H4 (cell line): ENCODE results near the gene FCSK. TPM values are rescaled to one million over a fixed set of nuclear protein-coding genes. Genes with fewer than 3 reads are reported as not detected.
"Not testable (repeated sequence)": the region's sequence is repeated elsewhere in the genome, so short reads cannot be mapped to it uniquely, and the experiment has no call there.

Source experiments
- DNase-seq: peaks from one replicate; pipeline ENCODE4 v3.0.0-alpha.2; 2015; ENCODE audit warnings: low spot score
- total RNA-seq: library from RNA; depleted of rRNA; stranded (reverse); fragments of >200 nt; shearing (Covaris generic); gene quantifications from 2 replicates; pipeline ENCODE4 v1.2.3, GENCODE V29; 2014; rRNA removed

Gene FCSK
- total RNA-seq, 1 experiment from 2014 or later = 2.9 TPM

DNA sequence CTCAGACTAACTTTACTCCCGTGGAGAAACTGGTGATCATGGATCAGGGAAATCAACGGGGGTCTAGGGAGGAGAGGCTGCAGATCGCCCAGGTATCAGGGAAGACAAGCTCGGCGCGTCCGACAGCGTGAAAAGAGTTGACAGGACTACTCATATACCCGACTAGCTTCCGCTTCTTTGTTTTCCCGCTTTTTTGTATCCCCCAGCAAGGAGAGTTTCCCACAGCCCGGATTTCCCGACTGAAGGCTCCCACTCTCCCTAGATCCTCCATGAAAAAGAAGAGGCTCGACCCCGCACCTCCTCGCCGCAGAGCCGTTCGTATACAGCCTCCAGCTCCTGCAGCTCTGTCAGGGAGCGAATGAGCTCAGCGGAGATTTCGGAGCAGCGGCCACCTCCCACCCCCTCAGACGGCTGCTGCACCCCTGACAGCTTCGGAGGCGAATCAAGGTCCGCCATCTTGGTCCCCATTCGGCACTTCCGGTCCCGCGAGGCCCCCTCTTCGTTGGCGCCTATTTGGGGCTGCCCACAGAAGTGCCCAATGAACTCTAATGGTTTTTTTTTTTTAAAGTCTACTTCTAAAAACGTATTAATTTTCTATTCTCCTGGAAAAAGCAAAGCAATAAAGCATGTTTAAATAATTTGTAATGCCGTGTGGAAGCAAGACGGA lies 68.8 kb downstream of the FCSK start, which contains the start of gene COG4:
Gene COG4, minus strand, starts transcription at position 479 of the 667 bp plus-strand sequence. Its CDS starts 11 bp downstream, at position 468.
- peak; percentile 73 for DNase-seq

DNA sequence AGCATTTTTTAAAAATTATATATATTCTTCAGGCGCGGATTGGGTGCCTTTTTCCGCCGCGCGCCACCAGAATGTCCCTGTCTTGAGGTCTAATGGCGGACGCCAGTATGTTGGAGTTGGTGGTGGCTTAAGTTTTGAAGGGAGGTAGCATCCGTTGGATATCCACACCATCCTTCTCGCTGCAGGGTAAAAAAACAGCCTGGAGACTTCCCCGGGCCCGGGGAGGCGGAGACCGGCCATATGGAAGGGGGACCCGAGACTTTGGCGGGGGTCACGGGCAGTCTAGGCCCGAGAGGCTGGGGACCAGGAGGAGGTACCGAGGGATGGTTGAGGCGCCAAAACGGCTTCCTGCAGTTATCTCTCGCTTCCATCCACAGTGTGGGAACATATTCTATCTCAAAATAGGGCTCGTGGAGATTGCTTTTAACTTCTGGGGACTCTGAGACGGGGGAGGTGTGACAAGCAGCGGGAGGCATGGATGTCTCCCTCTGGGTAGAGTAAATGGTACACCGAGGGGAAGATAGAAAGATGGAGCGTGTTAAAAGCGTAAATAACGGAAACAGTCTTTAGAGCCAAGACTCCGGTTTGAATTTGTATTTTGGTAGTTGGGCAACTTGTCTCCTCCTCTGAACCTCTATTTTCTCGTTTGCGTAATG lies 69.5 kb downstream of the FCSK start, which contains the start of gene SF3B3:
Gene SF3B3, plus strand, starts transcription at position 74 of the 656 bp plus-strand sequence. CDS start 2,841 bp downstream, outside the sequence.
- peak; percentile 39 for DNase-seq

DNA sequence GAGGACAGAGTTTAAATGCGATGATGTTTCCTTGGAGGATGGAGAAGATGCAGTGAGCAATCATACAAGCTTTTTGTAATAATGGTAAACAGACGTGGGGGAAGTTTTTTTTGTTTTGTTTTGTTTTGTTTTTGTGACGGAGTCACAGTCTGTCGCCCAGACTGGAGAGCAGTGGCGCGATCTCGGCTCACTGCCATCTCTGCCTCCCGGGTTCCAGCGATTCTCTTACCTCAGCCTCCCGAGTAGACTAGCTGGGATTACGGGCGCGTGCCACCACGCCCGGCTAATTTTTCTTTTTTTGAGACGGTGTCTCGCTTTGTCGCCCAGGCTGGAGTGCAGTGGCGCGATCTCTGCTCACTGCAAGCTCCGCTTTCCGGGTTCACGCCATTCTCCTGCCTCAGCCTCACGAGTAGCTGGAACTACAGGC lies 70.0 kb downstream of the FCSK start:
- not testable (repeated sequence) for DNase-seq

DNA sequence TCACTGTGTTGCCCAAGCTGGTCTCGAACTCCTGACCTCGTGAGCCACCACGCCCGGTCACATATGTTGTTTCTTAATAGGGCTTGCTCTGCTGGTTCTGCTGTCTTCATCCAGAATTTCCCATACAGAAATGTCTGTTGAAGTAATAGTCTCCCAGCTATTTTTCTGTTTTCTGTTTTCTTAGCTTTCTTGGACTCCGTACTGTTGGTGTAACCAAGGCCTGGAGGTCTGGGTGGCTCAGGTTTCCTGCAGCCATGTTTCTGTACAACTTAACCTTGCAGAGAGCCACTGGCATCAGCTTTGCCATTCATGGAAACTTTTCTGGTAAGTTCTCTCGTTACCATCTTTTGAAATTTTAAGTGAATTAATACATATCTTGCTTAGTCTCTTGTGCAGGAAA lies 72.0 kb downstream of the FCSK start:
- DNase-seq = no peak

DNA sequence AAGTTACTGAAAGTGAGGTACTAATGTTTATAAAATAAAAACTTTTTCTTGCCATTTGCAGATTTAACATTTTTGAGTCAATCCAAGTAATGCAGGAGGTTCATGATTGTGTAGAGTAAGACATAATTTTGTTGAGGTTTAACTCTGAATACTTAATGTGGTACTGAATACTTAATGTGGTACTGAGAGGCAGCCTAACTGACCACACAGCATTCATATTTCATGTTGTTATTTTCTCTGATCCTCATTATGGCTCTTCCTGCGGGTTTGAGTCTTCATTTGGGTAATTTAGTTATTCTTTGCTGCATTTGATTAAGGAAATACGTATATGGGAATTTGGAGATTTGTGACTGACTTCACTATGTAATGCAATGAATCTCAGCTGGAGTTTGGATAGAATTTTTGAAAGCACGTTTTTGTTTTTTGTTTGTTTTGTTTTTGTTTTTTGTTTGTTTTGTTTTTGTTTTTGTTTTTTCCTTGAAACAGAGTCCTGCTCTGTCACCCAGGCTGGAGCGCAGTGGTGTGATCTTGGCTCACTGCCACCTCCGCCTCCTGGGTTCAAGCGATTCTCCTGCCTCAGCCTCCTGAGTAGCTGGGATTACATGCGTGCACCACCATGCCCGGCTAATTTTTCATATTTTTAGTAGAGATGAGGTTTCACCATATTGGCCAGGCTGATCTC lies 73.1 kb downstream of the FCSK start:
- no peak for DNase-seq

DNA sequence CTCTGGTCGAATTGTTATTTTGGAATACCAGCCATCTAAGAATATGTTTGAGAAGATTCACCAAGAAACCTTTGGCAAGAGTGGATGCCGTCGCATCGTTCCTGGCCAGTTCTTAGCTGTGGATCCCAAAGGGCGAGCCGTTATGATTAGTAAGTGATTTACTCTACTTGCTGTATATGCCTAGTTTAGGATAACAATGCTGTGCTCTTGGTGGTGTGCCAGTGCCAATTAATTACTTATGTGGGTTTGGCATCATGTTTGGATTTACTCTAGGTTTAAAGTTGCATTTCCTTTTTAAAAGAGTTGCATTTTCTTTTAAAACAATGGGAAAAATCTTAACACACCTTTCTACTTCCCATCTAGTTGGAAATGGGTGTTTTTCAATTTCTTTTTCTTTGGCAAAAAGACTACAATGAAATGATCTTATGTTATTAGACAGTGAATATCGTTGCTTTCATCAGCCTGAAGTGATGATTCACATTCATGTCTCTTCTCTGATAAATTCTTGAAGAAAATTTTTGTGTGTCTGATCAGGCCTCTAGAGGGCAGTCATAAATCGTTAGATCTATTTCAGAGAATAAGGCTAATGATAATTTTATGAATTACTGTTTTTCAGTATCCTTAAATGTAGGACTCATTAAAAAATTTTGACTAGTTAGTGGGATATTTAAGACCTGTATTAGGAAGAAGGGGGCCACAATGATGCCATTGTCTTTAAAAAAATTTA lies 74.8 kb downstream of the FCSK start:
- no peak for DNase-seq

Other genes starting within 250 kb of the FCSK start
- 15.2 and 15.7 TPM in 2 replicates for gene EXOSC6, start 202.7 kb upstream of the FCSK start, total RNA-seq
- gene AARS1, start 165.1 kb upstream of the FCSK start, total RNA-seq = 70.9 and 77.1 TPM in 2 replicates
- 17.1 and 17.8 TPM in 2 replicates for gene DDX19B, start 155.4 kb upstream of the FCSK start, total RNA-seq
- gene DDX19A, start 107.7 kb upstream of the FCSK start, total RNA-seq = 31.3 and 31.4 TPM in 2 replicates
- 20.8 and 30.6 TPM in 2 replicates for gene ST3GAL2, start 15.5 kb upstream of the FCSK start, total RNA-seq
- gene COG4, start 69.0 kb downstream of the FCSK start, total RNA-seq = 59.6 and 69.6 TPM in 2 replicates
- 133 and 180 TPM in 2 replicates for gene SF3B3, start 69.2 kb downstream of the FCSK start, total RNA-seq
- gene IL34, start 192.0 kb downstream of the FCSK start, total RNA-seq = not detected in 2 replicates
- 8.6 and 13.9 TPM in 2 replicates for gene MTSS2, start 231.5 kb downstream of the FCSK start, total RNA-seq